ENCODE data around the gene TNKS2. TPM values are rescaled to one million over a fixed set of nuclear protein-coding genes. Genes with fewer than 3 reads are reported as not detected.

The TNKS2 gene
- total RNA-seq, 1 experiment from 2014 or later = 48.3 TPM

- DNase-seq (ENCODE audit: unreplicated experiment) = no peak
- H3K4me1 Mint-ChIP-seq (ENCODE audit: insufficient read depth, unreplicated experiment) = no peaks in the 10 kb centered on the region
- ChIA-PET POLR2A (no interaction called here), CTCF (no interaction called here)
- no peaks in the 10 kb centered on the region for H3K36me3 Mint-ChIP-seq (ENCODE audit: insufficient read depth, unreplicated experiment)
- no peaks in the 10 kb centered on the region for H3K9me3 Mint-ChIP-seq (ENCODE audit: unreplicated experiment)
- no peak overlapping the region for H3K4me3 Mint-ChIP-seq (ENCODE audit: unreplicated experiment)
- BruUV-seq (replicated peaks) = no TSS peak
- no peak overlapping the region for H3K27ac Mint-ChIP-seq (ENCODE audit: low read depth, unreplicated experiment)
- no peaks in the 10 kb centered on the region for H3K27me3 Mint-ChIP-seq (ENCODE audit: insufficient read depth, unreplicated experiment)
- no peak for TF ChIP-seq CTCF (IDR thresholded peaks at IDR 0.05; ENCODE audit: unreplicated experiment)
- intact Hi-C loops (cut with micrococcal nuclease) = no loop called here
Observed at GRCh38 chr10:91875156-91875555, 76.9 kb downstream of the TNKS2 start.

- H3K36me3 Mint-ChIP-seq (ENCODE audit: insufficient read depth, unreplicated experiment) = no peaks in the 10 kb centered on the region
- no TSS peak for BruUV-seq (replicated peaks)
- intact Hi-C loops (cut with micrococcal nuclease) = no loop called here
- no peaks in the 10 kb centered on the region for H3K9me3 Mint-ChIP-seq (ENCODE audit: unreplicated experiment)
- no peak for DNase-seq (ENCODE audit: unreplicated experiment)
- H3K27ac Mint-ChIP-seq (ENCODE audit: low read depth, unreplicated experiment) = no peak overlapping the region
- H3K4me1 Mint-ChIP-seq (ENCODE audit: insufficient read depth, unreplicated experiment) = no peaks in the 10 kb centered on the region
- no peaks in the 10 kb centered on the region for H3K27me3 Mint-ChIP-seq (ENCODE audit: insufficient read depth, unreplicated experiment)
- TF ChIP-seq CTCF (IDR thresholded peaks at IDR 0.05; ENCODE audit: unreplicated experiment) = no peak
- CTCF ChIA-PET = no interaction called here
- POLR2A ChIA-PET = no interaction called here
- no peak overlapping the region for H3K4me3 Mint-ChIP-seq (ENCODE audit: unreplicated experiment)
Observed at GRCh38 chr10:91875779-91876178, 77.6 kb downstream of the TNKS2 start.

- no peak for DNase-seq (ENCODE audit: unreplicated experiment)
- Mint-ChIP-seq H3K27me3 (ENCODE audit: insufficient read depth, unreplicated experiment) (no peaks in the 10 kb centered on the region), H3K36me3 (ENCODE audit: insufficient read depth, unreplicated experiment) (no peaks in the 10 kb centered on the region), H3K27ac (ENCODE audit: low read depth, unreplicated experiment) (no peak overlapping the region), H3K9me3 (ENCODE audit: unreplicated experiment) (no peaks in the 10 kb centered on the region), H3K4me1 (ENCODE audit: insufficient read depth, unreplicated experiment) (no peaks in the 10 kb centered on the region), H3K4me3 (ENCODE audit: unreplicated experiment) (no peak overlapping the region)
- POLR2A ChIA-PET = interaction anchor here (0.5 to 0.7 kb wide), 2 partner anchors 28 kb away, joined by 3 read pairs; no protein-coding TSS in a partner anchor
- no TSS peak for BruUV-seq (replicated peaks)
- intact Hi-C loops (cut with micrococcal nuclease) = no loop called here
- TF ChIP-seq CTCF (IDR thresholded peaks at IDR 0.05; ENCODE audit: unreplicated experiment) = no peak
- CTCF ChIA-PET = interaction anchor here (0.5 to 1.4 kb wide), 4 partner anchors 17 to 567 kb away, joined by 3 to 4 read pairs (median 4); no protein-coding TSS in a partner anchor
Observed at GRCh38 chr10:91879515-91880170, 81.4 kb downstream of the TNKS2 start.

GRCh38 chr10:91880310-91880709 is 82.1 kb downstream of the TNKS2 start:
- Mint-ChIP-seq H3K27ac (ENCODE audit: low read depth, unreplicated experiment) (no peak overlapping the region), H3K4me3 (ENCODE audit: unreplicated experiment) (no peak overlapping the region), H3K27me3 (ENCODE audit: insufficient read depth, unreplicated experiment) (no peaks in the 10 kb centered on the region), H3K9me3 (ENCODE audit: unreplicated experiment) (no peaks in the 10 kb centered on the region), H3K36me3 (ENCODE audit: insufficient read depth, unreplicated experiment) (no peaks in the 10 kb centered on the region), H3K4me1 (ENCODE audit: insufficient read depth, unreplicated experiment) (no peaks in the 10 kb centered on the region)
- intact Hi-C loops (cut with micrococcal nuclease) = no loop called here
- peak; percentile 9 for DNase-seq (ENCODE audit: unreplicated experiment)
- ChIA-PET CTCF (interaction anchor here (0.7 to 0.8 kb wide), 2 partner anchors 17 to 94 kb away, joined by 3 read pairs; no protein-coding TSS in a partner anchor), POLR2A (interaction anchor here (1.5 kb wide), 1 partner anchor 12 kb away, joined by 4 read pairs; no protein-coding TSS in a partner anchor)
- TF ChIP-seq CTCF (IDR thresholded peaks at IDR 0.05; ENCODE audit: unreplicated experiment) = no peak
- no TSS peak for BruUV-seq (replicated peaks)
